Right lobe of liver (tissue), 4 donors: ENCODE measurements around the gene VAMP8.

Experiments used
- POLR2A ChIP-seq: fragments of 450-650 bp; IDR thresholded peaks from one replicate; pipeline ENCODE4 v1.6.1; 2017; ENCODE audit warnings: antibody characterized with exemption, mild to moderate bottlenecking
- TF ChIP-seq, protein P1 (sequence below), 4 donors: fragments of 200-600 bp in 3 of 4; fragments of 450-650 bp in 1 of 4; IDR thresholded peaks; one replicate each; pipeline versions ENCODE4 v1.5.1 to v1.8.0; 2016 to 2022; ENCODE audit warnings: antibody characterized with exemption in 4 of 4, mild to moderate bottlenecking in 2 of 4
- donor health status: DM: no; HTN: no; CAD: no.
- donor health status: DM: no; HTN: no; CAD: no.
- donor health status: DM: no; HTN: yes; CAD: no.

DNA sequence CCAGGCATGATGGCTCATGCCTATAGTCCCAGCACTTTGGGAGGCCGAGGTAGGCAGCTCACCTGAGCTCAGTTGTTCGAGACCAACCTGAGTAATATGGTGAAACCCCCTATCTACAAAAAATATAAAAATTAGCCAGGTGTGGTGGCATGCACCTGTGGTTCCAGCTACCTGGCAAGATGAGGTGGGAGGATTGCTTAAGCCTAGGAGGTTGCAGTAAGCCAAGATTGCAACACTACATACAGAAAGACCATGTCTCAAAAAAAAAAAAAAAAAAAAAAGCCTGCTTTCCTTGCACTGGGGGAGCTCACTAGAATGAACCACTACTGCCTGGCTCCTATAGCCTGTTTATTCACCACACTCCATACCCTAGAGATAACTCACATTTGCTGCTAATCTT is 45.8 kb upstream of the VAMP8 start:
- TF ChIP-seq, protein P1, sequence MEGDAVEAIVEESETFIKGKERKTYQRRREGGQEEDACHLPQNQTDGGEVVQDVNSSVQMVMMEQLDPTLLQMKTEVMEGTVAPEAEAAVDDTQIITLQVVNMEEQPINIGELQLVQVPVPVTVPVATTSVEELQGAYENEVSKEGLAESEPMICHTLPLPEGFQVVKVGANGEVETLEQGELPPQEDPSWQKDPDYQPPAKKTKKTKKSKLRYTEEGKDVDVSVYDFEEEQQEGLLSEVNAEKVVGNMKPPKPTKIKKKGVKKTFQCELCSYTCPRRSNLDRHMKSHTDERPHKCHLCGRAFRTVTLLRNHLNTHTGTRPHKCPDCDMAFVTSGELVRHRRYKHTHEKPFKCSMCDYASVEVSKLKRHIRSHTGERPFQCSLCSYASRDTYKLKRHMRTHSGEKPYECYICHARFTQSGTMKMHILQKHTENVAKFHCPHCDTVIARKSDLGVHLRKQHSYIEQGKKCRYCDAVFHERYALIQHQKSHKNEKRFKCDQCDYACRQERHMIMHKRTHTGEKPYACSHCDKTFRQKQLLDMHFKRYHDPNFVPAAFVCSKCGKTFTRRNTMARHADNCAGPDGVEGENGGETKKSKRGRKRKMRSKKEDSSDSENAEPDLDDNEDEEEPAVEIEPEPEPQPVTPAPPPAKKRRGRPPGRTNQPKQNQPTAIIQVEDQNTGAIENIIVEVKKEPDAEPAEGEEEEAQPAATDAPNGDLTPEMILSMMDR (IDR thresholded peaks at IDR 0.05): no peak
- TF ChIP-seq POLR2A: no peak
